ENCODE measurements around the gene FURIN.
"Not testable (repeated sequence)": the region's sequence is repeated elsewhere in the genome, so short reads cannot be mapped to it uniquely, and the experiment has no call there.

FURIN gene

DNA sequence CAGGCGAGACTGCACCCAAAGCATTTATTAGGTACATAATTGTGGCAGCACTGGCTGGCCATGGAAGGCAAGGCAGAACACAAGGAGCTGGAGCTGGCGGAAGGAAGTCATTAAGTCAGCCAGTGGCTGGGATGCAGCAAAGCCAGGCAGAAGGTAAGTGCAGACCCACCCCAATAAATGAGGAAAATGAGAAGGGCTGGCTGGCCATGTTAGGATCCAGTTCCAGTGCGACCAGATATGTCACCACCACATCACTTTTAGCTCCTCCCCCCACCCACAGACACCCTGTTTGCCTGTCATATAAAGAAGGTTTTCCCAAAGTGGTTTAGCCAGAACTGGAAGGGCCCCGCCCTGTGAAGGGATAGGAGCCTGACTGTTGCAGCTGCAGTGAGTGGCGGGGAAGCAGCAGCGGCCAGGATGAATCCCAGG, at the start of gene FURIN:
FURIN (plus strand) TSS at position 328 of the 429 bp plus-strand sequence. CDS start 7,153 bp downstream, outside the sequence.
- FAIRE-seq (no peak), DNase-seq (ENCODE audit: insufficient read length, low spot score) (no peak)

DNA sequence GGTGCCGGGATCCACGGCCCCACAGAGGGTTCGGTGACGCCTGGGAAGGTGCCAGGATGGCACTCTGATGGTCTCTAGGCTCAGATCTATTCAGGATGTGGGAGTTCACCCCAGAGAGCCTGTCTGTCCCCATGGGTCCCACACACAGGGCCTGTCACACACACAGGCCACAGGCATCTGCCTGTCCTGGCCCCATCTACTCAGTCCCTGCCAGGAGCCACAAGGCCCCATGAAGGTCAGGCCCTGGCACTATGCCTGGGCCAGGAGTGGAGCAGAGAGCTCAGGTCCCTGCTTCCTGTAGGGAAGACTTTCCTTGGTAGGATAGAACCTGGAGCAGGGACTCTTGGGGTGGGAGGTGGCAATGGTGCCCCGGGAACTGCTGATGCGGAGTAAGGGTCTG, 49.0 kb upstream of the FURIN start:
- FAIRE-seq (no peak), DNase-seq (ENCODE audit: insufficient read length, low spot score) (no peak)

DNA sequence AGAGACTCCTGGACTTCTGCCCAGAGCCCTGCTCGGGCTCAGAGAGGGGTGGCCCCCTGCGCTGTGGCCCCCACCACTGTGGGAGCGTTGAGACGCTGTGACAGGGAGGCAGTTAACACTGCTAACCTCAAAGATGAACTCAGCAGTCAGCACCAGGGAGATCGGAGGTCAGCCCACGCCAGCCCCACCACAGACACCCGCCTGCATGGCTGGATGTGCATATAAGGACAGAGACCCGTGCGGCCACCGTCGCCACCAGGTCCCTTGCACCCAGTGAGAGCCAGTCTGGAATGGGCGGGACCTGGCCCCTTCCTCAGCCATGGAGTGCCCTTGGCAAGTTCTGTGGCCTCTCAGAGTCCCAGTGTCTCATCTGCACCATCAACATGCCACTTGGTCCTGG, 48.5 kb upstream of the FURIN start:
- FAIRE-seq, result no peak
- DNase-seq (ENCODE audit: insufficient read length, low spot score), result no peak

DNA sequence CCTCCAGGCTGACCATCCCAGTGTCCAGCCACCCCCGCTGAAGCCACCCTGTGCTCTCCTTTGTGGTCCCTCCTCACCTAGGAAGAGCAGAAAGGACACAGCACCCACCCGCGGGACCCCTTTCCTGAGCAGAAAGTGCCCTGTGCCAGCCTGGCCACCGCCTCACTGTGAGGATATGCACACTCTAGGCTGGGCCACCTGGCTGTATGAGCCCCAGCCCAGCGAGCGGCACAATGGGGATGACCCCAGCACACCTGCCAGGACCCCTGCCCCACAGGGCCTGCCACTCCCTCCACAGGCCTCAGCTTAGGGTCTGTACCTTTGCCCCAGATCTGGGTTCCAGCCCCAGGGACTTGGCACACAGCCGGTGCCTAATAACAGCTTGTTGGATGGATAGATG, 47.9 kb upstream of the FURIN start:
- no peak for FAIRE-seq

DNA sequence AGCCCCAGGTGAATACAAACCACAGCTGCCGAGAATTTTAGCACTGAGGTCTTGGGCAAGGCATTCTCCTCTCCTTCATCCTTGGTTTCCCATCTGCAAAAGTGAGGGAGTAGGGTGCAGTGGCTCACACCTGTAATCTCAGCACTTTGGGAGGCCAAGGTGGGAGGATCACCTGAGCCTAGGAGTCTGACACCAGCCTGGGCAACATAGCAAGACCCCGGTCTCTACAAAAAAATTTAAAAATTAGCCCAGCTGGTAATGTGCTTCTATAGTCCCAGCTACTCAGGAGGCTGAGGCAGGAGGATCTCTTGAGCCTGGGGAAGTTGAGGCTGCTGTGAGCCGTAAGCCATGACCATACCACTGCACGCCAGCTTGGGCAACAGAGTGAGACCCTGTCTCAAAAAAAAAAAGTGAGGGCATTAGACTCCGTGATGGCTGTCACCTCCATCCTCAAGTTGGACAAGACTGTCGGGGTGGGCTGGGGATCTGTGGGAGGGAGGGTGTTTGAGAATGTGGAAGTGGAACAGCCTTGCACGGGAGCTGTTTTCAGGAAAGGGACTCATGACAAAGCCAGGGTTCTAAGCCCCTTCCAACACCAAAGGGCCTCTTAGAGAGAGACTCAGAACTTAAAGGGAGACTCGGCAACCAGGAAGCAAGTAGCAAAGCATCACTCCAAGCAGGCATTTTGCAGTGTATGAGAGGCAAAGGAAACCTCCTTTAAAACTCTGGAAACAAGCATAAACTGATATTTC, 46.0 kb upstream of the FURIN start:
- DNase-seq (ENCODE audit: insufficient read length, low spot score) (no peak), FAIRE-seq (no peak)

More for the DNA sequence above, 47.9 kb upstream of the FURIN start:
- no peak for DNase-seq (ENCODE audit: insufficient read length, low spot score)

DNA sequence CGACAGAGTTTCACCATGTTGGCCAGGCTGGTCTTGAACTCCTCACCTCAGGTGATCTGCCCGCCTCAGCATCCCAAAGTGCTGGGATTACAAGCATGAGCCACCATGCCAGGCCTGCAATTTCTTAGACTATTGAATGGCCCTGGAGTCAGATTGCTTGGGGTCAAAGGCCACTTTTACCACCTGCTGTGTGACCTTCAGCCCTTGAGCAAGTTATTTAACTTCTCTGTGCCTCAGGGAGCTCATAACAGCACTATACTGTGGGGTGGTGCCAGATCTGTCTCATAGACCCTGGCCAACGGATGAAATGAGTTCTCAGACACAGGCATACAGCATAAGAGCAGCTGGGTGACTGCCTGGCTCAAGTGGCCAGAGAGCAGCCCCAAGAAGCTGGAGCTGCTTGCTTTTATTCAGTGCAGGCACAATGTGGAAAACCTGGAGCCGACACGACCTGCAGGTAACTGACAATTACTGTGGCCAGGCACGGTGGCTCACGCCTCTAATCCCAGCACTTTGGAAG, 44.9 kb upstream of the FURIN start:
- FAIRE-seq, result no peak
- DNase-seq (ENCODE audit: insufficient read length, low spot score), result no peak

DNA sequence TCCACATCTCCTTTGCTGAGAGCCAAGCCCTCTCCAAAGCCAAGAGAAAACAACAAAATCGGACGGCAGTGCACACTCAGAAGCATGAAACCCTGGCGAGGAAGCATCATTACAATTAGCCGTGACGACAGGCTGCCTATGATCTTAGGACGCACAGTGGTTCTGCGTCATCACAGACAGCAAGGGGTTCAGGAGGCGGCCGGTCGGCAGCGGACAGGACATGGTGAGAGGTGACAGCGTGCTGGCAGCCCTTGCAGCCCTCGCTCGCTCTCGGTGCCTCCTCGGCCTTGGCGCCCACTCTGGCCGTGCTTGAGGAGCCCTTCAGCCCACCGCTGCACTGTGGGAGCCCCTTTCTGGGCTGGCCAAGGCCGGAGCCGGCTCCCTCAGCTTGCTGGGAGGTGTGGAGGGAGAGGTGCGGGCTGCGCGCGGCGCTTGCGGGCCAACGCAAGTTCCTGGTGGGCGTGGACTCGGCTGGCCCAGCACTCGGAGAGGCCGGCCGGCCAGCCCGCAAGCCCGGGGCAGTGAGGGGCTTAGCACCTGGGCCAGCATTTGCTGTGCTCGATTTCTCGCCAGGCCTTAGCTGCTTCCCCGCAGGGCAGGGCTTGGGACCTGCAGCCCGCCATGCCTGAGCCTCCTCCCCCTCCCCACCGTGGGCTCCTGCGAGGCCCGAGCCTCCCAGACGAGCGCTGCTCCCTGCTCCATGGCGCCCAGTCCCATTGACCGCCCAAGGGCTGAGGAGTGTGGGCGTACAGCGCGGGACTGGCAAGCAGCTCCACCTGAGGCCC, 43.1 kb upstream of the FURIN start:
- FAIRE-seq; DNase-seq (ENCODE audit: insufficient read length, low spot score): not testable (repeated sequence)

DNA sequence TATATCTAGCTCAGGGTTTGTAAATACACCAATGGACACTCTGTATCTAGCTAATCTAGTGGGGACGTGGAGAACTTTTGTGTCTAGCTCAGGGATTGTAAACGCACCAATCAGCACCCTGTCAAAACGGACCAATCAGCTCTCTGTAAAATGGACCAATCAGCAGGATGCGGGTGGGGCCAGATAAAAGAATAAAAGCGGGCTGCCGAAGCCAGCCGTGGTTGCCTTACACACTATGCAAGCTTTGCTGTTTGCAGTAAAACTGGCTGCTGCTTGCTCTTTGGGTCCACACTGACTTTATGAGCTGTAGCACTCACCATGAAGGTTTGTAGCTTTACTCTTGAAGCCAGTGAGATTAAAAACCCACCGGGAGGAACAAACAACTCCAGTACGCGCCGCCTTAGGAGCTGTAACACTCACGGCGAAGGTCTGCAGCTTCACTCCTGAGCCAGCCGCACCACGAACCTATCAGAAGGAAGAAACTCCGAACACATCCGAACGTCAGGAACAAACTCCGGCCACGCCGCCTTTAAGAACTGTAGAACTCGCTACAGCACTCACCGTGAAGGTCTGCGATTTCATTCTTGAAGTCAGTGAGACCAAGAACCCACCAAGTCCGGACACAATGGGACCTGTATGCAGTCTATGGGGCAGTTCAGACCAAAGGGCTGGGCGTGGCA, 42.0 kb upstream of the FURIN start:
- DNase-seq (ENCODE audit: insufficient read length, low spot score); FAIRE-seq: not testable (repeated sequence)

DNA sequence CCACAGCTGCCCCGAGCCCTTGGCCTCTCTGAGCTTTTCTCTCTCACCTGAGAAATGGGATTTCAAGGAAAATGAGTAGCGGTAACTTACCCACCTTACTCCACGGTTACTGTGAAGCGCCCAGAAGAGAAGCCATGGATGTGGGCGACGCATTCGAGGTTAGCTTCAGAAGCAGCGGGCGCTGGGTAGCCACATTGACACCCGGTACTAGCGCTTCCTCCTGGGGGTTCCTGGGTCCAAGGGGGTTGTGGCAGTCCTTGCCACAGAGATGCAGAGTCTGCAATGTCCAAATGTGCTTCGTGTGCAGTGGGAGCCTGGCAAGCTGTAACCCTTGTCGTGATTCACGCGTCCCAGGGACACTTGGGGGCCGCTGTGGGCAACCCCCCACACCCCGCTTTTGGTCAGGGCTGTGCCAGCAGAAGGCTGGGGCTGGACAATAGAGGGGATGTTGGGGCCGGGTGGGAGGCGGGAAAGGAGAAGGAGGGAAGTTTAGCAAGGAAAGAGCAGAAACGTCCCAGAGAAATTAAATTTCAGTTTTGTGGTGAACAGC, 41.4 kb upstream of the FURIN start:
- no peak for FAIRE-seq

DNA sequence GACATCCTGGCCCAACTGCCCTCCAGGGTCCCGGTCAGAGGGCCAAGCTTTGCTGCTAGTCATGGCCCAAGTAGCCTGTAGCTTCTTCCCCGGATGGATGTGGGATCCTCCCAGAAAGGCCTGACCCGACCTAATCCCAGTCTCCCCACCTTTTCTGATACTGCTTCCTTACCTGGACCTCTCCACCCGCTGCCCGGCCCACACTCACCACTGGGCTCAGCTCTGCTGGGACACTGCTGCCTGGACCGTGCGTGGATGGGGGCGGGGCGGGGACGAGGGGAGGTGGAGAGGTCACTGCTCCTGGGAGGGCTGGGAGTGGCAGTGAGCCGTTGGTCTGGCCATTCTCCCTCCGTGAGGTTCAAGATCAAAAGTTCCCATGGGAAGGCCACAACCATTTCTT, 40.3 kb upstream of the FURIN start:
- DNase-seq (ENCODE audit: insufficient read length, low spot score) (no peak), FAIRE-seq (no peak)

More for the DNA sequence above, 41.4 kb upstream of the FURIN start:
- DNase-seq (ENCODE audit: insufficient read length, low spot score), result no peak

DNA sequence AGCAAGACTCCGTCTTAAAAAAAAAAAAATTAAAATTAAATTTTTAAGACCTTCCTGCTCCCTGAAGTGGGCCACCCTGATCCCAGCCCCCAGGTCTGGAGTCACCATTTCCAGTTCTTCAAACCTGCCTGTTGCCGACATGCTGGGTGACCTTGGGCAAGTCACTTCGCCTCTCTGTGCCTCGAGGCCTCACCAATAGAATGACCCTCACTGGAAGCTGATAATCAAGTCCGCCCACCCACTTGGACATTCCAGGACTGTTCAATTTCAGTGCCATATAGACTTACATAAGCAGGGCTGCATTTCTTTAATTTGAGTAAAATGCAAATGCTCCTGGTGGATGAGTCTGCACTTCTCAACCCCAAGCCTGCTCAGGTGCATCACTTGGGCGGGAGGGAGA, 39.3 kb upstream of the FURIN start:
- DNase-seq (ENCODE audit: insufficient read length, low spot score) (no peak), FAIRE-seq (no peak)

DNA sequence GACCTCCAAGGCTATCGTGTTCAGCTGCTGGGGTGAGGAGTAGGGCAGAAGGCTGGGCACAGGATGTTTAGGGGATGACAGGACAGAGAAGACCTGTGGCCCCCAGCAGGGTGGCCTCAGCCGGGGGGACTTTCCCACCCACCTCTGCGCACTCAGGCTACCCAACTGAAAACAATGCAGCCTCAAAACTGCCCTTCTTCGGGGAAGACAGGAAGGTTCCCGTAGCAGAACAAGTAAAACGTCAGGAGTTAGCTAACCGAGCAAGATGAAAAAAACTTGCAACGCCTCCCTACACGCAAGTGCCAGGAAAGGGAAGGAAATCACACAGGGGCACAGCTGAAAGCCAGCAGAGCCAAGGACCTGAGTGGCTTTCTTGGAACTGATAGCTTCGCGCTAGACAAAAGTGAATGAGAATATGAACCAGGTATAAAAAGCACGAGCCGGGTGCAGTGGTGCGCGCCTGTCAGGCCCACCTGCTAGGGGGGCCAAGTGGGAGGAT, 38.4 kb upstream of the FURIN start:
- no peak for DNase-seq (ENCODE audit: insufficient read length, low spot score)
- FAIRE-seq, result no peak

DNA sequence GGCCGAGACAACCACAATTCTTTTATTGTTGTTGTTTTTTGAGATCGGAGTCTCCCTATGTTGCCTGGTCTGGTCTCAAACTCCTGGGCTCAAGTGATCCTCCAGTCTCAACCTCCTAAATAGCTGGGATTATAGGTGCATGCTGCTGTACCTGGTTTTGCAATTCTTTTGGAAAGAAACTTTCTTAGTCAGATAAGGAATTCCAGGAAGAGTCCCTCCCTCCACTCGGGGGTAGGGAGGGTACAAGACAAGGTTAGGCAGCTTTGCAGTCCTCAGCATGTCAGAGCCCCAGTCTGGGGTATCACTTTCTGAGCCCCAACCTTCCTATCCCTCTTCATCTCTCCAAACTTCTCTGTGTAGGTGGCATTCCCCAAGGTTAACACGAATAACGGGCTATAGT, 33.8 kb upstream of the FURIN start:
- FAIRE-seq, result no peak
- DNase-seq (ENCODE audit: insufficient read length, low spot score), result no peak

DNA sequence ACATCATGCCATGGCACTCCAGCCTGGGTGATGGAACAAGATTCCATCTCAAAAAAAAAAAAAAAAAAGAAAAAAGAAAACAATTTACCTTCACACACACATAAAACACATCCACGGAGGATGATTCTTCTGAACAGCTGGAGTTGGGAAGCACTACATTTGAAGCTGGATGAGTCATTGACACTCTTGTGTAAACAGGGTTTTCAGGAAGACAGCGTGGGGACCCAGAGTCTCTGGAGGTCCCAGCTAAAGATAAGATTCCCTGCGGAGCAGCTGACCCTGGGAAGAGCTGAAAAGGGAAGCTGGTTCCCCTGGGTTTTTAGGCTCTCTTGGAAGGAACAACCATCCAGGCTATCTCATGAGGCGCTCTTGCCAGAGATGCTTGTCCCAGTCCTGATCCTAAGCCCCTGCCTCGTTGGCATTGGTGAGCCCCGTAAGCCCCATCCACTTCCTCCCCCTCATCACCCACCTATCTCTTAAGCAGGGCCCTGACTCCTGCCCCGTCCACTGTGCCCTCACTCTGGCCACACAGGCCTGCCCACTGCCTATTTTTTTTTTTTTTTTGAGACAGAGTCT, 32.0 kb upstream of the FURIN start:
- DNase-seq (ENCODE audit: insufficient read length, low spot score) (peak; percentile 63), FAIRE-seq (no peak)

DNA sequence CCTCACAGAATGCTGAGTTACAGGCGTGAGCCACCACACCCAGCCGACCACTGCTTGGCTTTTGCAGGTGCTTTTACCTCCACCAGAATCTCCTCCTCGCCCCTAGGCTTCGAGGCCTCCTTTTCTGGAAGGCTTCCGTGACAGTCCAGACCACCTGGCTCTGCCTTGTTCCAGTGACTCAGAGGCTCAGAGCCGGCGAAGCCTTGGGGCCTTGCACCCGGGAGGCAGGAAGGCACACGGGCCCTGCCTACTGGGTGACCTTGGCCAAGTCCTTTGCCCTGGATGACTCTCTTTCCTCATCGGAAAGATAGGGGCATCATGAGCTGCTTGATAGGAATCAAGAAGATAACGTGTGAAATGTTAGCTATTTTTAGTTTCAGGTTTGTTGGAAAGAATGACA, 31.3 kb upstream of the FURIN start:
- FAIRE-seq (no peak), DNase-seq (ENCODE audit: insufficient read length, low spot score) (no peak)

DNA sequence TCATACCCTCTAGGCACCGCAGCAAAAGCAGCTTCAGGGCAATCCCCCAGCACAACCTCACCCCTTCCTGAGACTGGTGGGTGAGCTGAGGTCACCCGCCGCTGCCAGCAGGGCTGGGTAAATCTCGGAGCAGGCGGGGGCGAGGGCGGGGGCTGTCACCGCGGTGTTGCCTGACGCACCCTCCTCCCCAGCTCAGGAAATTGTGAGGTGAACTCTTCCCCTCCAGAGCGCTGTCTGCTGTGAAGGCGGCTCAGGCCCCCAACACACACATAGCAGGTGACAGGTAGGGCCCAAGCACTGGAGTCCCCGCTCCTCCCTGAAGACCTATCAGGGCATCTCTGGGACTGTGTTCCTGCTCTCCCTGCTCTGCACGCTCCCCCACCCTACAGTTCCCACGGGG, 30.2 kb upstream of the FURIN start:
- DNase-seq (ENCODE audit: insufficient read length, low spot score) (no peak), FAIRE-seq (no peak)

DNA sequence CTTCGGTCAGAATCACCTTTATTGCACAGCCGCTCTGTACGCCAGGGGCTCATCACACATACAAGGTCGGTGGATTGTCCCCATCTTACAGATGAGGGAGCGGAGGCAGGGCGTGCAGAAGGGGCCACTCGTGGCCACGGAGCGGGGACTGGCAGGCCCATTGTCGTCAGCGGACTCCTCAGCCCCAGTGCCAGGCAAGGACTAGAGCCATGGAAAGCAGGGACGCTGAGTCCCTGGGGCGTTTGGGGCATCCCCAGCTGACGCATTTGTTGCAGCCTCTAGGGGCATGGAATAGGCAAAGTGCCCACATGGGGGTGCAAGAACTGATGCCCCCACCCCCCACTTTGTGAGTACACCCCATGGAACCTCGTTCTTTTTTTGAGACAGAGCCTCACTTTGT, 29.8 kb upstream of the FURIN start:
- DNase-seq (ENCODE audit: insufficient read length, low spot score) (no peak), FAIRE-seq (no peak)

DNA sequence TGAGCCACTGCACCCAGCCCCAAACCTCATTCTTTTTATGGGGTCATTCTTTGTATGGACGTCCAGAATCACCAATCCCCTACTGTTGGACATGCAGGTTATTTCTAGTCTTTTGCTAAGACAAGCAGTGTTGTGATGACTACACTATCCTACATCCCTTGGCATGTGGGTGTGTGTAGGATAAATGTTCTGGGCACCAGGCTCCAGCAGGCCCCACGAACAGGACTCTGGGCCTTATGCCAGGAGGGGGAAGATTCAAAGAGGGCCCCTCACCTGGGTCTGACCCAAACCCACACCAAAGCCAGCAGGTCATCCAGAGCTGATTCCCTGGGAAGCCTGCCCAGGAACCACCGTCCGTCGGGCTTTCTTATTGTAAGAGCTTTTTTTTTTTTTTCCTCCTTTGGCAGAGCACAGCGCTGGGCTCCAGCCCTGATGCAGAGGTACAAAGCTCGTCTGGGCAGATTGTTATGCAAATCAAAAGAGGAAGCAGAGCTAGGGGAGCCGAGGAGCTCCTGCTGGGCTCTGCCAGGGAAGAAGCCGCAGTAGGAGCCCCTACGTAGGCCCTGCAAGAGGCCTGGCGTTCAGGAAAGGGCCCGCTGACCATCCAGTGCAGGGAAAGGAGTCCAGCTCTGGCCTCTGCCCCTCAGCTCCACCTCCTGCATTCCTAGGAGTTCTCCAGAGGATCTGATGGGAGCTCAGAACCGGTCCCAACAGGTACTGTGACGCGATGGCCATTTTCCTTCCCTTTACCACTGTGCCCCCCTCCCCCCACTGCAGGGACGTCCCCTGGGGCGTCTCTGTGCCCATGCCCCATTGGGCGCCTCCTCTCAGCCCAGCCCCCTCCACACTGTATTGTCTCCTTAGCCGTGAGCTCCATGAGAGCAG, 29.0 kb upstream of the FURIN start:
- no peak for DNase-seq (ENCODE audit: insufficient read length, low spot score)
- no peak for FAIRE-seq

DNA sequence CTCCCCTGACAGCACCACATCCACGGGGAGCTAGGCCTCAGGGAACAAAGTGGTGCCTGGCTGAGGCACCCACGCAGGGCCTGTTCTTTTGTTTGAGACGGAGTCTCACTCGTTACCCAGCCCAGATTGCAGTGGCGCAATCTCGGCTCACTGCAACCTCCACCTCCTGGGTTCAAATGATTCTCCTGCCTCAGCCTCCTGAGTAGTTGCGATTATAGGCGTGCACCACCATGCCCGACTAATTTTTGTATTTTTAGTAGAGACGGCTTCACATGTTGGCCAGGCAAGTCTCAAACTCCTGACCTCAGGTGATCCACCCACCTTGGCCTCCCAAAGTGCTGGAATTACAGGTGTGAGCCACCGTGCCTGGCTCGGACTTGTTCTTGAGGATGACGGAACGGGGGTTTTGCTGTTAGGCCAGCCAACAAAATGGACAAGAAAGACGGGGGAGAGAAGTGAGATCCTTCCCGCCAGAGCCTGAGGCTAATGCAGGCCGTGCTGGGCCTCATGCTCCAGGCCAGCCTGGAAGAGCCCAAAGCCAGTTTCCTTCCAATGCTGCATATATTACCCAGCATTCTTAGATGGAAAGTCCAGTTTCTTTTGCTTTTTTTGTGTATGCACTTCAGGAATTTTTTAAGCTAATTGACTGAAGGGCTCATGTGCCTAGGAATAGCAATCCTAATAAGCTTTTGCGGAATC, 28.1 kb upstream of the FURIN start:
- FAIRE-seq (no peak), DNase-seq (ENCODE audit: insufficient read length, low spot score) (no peak)
